ENCODE results near the gene KCNK15.

Gene KCNK15

GRCh38 chr20:44792796-44793195, 47.1 kb downstream of the KCNK15 start:
- DNase-seq: no peak

DNA sequence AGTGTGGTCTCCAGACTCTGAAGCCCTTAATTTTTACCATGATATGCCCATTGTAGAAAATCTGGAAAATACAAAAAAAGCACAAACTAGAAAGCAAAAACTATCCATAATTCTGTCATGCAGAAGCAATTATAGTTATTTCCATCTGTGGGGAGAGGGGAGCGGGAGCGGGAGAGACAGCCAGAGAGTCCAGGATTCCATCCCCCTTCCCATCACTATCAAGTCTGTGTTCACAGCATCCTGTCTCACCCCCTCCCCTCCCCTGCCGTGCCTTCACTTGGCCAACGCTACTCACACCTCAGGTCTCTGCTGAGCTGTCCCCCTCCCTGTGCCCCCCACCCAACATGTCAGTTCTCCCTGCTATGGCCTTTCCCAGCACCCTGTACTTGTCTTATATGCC, 50.2 kb downstream of the KCNK15 start:
- DNase-seq: no peak

DNA sequence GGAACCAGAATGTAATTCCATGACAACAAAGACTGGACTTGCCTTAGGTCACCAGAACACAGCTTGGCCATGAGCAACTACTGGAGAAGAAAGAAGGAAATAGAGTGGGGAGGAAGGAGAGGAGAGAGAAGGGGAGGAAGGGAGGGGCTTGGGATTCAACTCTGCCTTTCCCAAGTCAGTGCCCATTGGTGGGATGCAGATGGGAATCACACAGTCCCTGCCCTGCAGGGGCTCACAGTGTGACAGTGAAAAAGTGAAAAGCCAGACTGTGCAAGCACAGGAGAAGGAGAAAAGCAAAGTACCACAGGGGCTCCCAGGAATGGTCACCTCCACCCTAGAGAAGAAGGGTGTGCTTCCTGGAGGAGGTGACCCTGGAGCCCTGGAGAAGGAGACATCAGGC, 50.6 kb downstream of the KCNK15 start:
- no peak for DNase-seq

GRCh38 chr20:44796758-44797457, 51.2 kb downstream of the KCNK15 start:
- no peak for DNase-seq

DNA sequence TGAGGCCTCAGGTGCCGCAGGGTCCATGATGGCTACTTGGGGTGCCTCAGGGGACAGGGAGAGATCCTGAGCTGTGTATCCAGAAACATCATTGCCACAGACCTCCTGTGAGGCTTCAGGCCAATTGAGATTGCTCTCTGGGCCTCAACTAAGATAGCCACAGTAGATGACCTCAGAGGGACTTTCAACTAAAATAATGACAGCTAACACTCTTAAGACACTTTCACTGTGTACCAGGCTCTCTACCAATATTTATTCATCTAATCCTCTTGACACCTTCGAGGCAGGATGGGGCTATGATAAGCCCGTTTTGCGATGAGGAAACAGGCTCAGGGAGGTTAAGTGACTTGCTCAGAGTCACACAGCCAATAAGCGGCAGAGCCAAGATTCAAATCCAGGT, 54.0 kb downstream of the KCNK15 start:
- DNase-seq: no peak

DNA sequence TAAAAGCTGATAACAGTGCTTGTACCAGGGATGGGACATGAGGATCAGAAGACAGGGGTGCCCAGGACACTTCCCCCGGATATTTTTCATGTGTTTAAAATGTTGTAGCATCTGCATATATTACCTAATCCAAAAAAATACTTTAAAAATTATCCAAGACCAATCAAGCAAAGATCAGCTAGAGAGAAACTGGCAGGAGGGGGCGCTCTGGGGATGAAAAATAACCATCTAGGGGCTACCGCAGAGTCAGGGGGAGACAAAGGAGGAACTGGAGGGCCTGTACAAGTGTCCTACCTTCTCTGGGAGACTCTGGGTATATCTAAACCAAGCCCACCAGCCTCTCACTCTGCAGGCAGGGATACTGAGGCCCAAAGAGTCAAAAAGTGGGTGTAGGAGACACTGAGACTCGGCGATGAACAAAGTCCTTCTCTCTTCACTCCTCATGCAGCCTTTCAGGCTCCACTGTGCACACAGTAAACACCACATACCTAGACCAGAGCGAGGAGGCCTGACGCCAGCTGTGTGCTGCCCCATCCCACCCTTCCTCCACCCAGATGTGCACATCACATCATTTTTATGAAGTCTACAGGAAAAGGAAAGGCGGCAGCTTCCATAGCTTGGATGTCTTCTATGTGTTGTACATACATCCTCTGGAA, 54.9 kb downstream of the KCNK15 start:
- no peak for DNase-seq
